Heart left ventricle (tissue), 11 donors: ENCODE measurements around the gene ERGIC1. TPM values are rescaled to one million over a fixed set of nuclear protein-coding genes. Genes with fewer than 3 reads are reported as not detected.

Experiments used
- polyA plus RNA-seq, 2 donors: library from polyadenylated mRNA; stranded (reverse); fragments of 200-250 nt; gene quantifications; one replicate each; pipeline ENCODE4 v1.2.3, GENCODE V29; 2013
- total RNA-seq, 9 donors: library from RNA; depleted of rRNA in 2 of 9; stranded (reverse); fragments of >200 nt in 2 of 9; fragmentation: NEBNext Ultra II Directional in 3 of 9; extraction: Animal tissue kit (Norgen Biotek cat#: 25700) in 3 of 9; gene quantifications; one replicate each; pipeline versions ENCODE4 v1.1.0 to v1.2.4, GENCODE V29; 2016 to 2023
- donor health status: ischemic (EF 13 %, LVEDD 7.1; RV severe dilation, severe dysfunction).
- donor health status: healthy with polysubstance abuse.
- donor health status: DM: no; HTN: yes; CAD: no.
- donor health status: DM: no; HTN: no; CAD: no.
- donor health status: ischemic (EF 25% LVEDD 5.7; RV mildly dilated, moderate dysfunction).
- donor health status: healthy.
- donor health status: DM: yes; HTN: yes; CAD: no.
- donor health status: PGD.
- donor health status: nonischemic (EF 23%, LVEDD 6.1; RV moderate dilation, normal function).

The ERGIC1 gene
- total and polyA plus RNA-seq, 11 donors = 66.6 to 115 (median 84.9) TPM

Other genes with a start within 250 kb of the ERGIC1 start
- 10 to 100 TPM; 16.1 to 47.1 (median 25.8) TPM for gene NEURL1B, start 193.0 kb upstream of the ERGIC1 start, total RNA-seq
- gene NEURL1B, start 193.0 kb upstream of the ERGIC1 start, polyA plus RNA-seq = 10 to 100 TPM; 11.8 to 37.9 TPM
- gene DUSP1, start 63.1 kb upstream of the ERGIC1 start, total RNA-seq = 100 to 1,000 TPM in 4 of 9 donors, 10 to 100 TPM in 5; 39.9 to 335 (median 78.2) TPM
- 100 to 1,000 TPM in 1 of 2 donors, 10 to 100 TPM in 1; 24.3 to 116 TPM for gene DUSP1, start 63.1 kb upstream of the ERGIC1 start, polyA plus RNA-seq
- gene RPL26L1, start 125.2 kb downstream of the ERGIC1 start, total RNA-seq = 10 to 100 TPM; 19.8 to 36.7 (median 29.5) TPM
- gene RPL26L1, start 125.2 kb downstream of the ERGIC1 start, polyA plus RNA-seq = 10 to 100 TPM; 50.3 to 79.5 TPM
- gene ATP6V0E1, start 149.5 kb downstream of the ERGIC1 start, total RNA-seq = 100 to 1,000 TPM; 127 to 225 (median 196) TPM
- 100 to 1,000 TPM; 238 to 242 TPM for gene ATP6V0E1, start 149.5 kb downstream of the ERGIC1 start, polyA plus RNA-seq
- gene CREBRF, start 222.1 kb downstream of the ERGIC1 start, total RNA-seq = 10 to 100 TPM; 13.5 to 47.7 (median 24.0) TPM
- gene CREBRF, start 222.1 kb downstream of the ERGIC1 start, polyA plus RNA-seq = 1 to 10 TPM; 2.7 to 7.0 TPM